SKM-1 (cell line): ENCODE measurements around the gene SMYD5.
"Not testable (repeated sequence)": the region's sequence is repeated elsewhere in the genome, so short reads cannot be mapped to it uniquely, and the experiment has no call there.

Source experiments
- DNase-seq: peaks from one replicate; lab custom pipeline; 2025; ENCODE audit not compliant: unreplicated experiment; lab: John Stamatoyannopoulos, UW

SMYD5 gene

DNA sequence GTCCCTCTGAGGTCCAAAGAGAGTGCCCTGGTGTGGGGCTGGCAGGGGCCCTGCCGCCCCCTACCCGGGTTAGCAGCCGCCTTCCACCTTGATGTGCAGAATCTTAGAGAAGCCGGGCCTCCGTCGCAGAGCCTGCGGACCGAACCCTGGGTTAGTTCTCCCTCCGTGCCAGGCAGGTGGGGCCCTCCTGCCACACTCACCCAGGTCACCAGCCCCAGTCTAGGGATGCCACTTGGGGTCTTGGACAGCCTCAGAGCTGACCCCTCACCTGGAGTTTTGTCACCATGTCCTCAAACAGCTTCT lies 44.8 kb downstream of the SMYD5 start:
- DNase-seq = no peak

- no peak for DNase-seq
These were observed 45.2 kb downstream of the SMYD5 start for GRCh38 chr2:73259276-73259675.

DNA sequence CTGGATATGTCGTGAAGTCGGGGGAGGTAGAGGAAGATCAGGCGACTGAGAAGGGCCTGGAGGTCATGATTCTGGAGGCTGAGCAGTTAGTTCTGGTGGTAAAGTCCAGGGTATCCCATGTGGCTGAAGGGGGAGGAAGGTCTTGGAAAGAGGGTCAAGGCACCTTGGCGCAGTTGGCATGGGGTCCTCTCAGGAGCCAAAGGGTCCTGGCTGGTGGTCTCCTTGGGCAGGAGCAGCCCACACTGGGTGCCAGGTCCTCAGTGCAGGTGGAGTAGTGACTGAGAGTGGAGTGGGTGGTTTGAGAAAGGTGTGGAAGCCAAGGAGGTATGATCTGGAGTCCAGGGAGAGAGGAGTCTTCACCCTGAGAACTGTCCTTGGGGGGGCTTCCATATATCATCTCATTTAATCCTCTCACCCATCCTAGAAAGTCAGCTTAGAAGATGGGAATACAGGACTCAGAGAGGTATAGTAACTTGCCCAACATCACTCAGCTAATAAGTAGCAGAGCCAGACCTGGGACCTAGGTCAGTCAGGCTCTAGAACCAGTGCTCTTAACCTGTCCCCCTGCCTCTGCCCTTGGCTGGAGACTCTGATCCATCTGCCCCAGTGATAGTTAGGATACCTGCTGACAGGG lies 45.8 kb downstream of the SMYD5 start:
- no peak for DNase-seq

DNA sequence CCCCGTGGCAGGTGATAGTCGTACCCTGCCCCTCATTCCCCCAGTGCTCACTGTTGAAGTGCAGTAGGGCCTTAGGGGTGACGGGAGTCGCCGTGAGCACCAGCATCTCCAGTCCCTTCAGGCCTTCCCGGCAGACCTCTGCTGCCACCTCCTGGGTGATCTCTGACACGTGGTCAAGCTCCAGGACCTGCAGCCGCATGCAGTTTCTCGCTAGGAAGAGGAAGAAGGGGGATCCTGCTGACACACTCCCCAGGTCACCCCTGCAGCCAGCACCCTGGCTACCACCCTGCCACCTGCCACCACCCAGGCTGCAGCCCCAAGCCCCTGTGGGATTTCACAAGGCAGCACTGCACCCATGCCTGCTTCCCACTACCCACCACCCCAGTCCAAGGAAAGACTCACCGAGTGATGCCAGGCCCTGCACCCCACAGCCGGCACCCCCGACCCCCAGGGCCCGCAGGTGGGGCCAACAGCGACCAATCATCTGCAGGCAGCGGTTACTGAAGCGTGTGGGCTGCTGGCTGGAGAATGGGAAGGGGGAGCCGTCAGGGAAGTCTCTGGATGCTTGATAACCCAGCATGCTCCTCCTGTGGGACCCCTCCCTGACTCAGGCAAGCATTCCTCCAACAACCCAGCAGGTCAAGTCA lies 46.4 kb downstream of the SMYD5 start:
- peak; percentile 12 for DNase-seq

- DNase-seq = no peak
These were observed 48.1 kb downstream of the SMYD5 start for GRCh38 chr2:73262108-73262651.

GRCh38 chr2:73262691-73263429 lies 48.8 kb downstream of the SMYD5 start:
- DNase-seq = not testable (repeated sequence)

GRCh38 chr2:73263540-73264331 lies 49.7 kb downstream of the SMYD5 start:
- DNase-seq = no peak

GRCh38 chr2:73264332-73264606 lies 50.2 kb downstream of the SMYD5 start:
- no peak for DNase-seq

- DNase-seq = no peak
These were observed 50.7 kb downstream of the SMYD5 start for GRCh38 chr2:73264783-73265182.

DNA sequence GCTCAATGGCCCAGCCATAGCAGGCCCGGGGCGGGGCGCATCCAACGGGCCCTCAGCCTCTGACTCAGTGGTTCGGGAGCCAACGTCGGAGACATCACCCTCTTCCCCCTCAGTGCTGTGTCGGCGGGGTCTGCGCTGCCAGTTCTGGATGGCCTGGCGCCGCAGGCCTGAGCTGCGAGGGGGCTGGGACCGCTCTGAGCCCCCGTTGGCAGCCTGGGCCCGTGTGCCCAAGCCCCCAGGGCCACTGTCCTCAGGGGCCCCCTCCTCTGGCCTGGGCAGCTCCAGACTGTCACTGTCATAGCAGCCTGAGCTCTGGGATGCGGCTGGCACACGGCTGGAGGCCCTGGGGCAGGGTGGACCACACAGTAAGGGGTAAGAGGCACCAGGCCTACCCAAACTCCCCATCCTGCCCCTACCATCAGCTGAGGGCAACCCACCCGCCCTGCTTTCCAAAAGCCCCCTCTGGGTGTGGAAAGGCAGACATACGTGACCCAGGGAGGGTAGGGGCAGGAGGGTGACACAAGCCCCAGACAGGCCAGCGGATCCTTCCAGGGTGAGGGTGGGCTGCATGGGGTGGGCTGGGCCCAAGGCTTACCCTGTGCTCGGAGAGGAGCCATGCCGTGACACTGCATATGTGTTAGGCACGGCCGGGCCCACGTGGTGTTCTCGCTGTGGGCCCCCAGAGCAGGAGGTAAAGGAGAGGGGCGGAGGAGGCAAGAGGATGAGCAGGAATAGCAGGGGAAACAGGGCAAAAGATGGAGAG lies 51.4 kb downstream of the SMYD5 start:
- no peak for DNase-seq

DNA sequence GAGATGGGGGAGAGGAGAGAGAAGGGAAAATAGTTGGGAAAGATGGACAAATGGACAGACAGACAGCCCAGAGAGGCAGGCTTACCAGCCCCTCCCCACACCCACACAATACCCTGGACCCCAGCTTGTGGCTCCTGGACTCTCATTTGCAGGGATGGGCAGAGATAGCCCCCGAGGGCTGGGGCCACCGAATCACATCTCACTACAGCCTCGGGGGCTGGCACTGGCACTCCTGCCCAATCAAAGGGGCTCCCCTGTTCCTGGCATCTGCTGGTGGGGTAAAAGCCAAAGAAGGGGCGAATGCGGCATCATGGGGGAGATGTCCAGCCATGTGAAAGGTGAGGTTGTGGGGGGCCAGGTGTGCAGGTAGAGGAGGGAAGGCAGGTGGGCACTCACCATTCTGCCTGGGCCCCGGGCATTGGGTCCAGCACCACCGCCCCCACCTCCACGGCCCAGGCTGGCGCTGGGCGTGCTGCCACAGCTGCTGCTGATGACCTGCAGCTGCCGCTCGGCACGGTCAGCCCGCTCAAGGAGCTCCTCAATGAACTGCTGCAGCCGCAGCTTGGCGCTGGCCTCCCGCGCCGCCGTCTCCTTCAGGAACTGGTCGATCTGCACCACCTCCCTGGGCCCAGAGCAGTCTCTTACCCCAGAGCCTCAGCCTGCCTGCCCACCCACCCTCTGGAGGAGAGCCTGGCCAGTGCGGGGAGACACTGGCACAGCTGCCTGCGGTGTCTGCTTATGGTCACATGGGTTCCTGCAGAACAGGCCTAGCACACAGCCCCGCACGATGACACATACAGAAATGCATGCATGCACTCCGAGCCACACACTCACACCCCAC lies 52.2 kb downstream of the SMYD5 start:
- DNase-seq = no peak

DNA sequence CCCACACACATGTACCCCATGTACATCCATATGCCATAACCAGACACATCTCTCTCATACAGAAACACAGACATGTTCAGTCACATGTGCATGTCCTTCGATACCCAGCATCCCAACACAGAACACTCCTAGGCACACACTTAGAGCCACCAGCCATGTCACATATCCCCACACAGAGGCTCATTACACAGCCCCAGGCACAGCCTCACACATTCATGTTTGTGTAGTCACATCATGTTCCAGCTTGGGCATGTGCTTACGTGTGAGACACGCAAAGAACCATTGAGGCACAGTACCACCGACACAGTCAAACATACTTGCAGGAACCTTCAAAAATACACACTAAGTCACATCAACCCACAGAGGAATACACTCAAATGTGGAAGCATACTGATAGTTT lies 53.0 kb downstream of the SMYD5 start:
- no peak for DNase-seq

GRCh38 chr2:73268366-73268829 lies 54.4 kb downstream of the SMYD5 start:
- no peak for DNase-seq

DNA sequence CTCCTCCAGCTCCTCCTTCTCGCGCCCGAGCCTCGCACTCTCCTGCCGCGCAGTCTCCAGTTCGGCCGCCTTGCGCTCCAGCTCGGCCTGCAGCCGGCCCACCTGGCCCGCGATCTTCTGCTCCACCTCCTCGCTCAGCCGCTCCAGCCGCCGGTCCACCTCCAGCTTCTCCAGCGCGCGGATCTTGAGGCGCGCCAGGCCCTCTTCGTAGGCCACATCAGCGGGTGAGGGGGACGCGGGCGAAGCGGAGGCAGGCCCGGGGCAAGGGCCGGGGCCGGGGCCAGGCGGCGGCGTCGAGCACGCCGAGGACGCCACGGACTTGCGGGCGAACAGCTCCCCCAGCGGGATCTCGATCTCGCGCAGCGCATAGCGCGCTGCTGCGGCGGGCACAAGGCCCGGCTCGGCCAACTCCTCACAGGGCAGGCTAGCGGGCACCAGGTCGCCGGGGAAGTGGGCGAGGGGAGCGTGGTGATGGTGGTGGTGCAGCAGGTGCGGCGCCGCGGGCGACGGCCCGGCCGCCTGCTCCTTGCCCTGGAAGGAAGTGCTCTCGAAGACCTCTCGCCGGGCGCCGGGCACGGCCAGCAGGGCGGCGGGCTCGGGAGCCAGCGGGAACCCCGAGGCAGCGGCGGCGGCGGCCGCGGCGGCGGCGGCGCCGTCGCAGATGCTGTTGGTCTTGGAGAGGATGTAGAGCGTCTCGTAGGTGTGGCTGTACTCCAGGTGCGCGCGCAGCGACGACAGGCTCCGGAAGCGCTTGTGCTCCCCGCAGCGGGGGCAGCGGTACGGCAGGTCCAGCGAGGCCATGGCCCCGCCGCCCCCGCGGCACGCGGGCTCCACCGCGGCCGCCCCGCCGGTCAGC lies 55.0 kb downstream of the SMYD5 start:
- DNase-seq = no peak

DNA sequence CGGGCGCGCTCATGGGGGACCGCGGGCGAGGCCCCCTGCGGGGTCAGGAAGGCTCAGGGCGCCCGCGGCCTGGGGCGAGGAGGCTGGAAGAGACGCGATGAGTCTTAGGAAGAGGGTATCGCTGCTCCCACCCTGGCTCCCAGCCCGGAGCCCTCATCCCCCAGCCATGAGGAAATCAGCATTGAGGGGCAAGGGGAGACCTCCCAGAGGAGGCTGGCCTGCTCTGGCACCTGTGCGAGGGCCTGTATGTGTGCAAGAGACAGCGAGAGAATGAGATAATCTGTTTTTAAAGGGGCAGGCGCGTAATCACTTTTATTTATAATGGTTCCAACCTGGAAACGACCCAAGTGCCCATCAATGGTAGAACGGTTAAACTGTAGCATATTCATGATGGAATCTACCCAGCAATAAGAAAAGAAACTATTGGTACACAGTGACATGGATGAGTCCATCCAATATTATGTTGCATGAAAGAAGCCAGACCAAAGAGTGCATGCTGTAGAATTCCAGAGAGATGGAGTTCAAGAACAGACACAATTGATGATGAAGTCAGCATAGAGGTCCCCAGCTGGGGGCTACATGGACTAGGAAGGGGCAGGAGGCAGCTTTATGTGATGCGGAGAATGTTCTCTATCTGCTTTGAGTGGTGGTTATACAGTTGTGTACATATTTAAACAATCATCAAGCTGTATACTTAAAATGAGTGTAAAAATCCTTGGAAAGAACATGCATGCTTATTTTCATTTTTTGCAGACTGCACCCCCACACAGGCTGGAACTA lies 55.8 kb downstream of the SMYD5 start:
- no peak for DNase-seq

- DNase-seq = no peak
These were observed 58.2 kb downstream of the SMYD5 start for GRCh38 chr2:73272270-73272669.
